Activated CD8-positive, alpha-beta memory T cell treated with anti-CD3 and anti-CD28 coated beads, Interleukin-2, amount 10 ng/mL, durations not matched to agents 7 days and 5 days (primary cell): ENCODE data around the gene RDH16. TPM values are rescaled to one million over a fixed set of nuclear protein-coding genes. Genes with fewer than 3 reads are reported as not detected.
"Not testable (repeated sequence)": the region's sequence is repeated elsewhere in the genome, so short reads cannot be mapped to it uniquely, and the experiment has no call there.

Source experiments
- ATAC-seq: fragments of 150-1000 bp; cut with Tn5 transposase; one replicate; pipeline ENCODE4 v1.10.0; 2021; ENCODE audit warnings: moderate library complexity
- CTCF ChIA-PET: fragments of 350-600 bp; sonication (Branson Sonifier 250); formaldehyde crosslinking; loops from one replicate; lab custom pipeline; 2021; ENCODE audit warnings: antibody characterized with exemption; lab: Charles Lee
- DNase-seq: peaks from one replicate; pipeline ENCODE4 v3.0.0-alpha.2; 2020
- H3K27ac Mint-ChIP-seq: one replicate; pipeline ENCODE4 v1.8.0; 2021; ENCODE audit warnings: mild to moderate bottlenecking, mixed read lengths
- H3K27me3 Mint-ChIP-seq: one replicate; pipeline ENCODE4 v1.8.0; 2021; ENCODE audit warnings: mixed read lengths
- H3K36me3 Mint-ChIP-seq: one replicate; pipeline ENCODE4 v1.8.0; 2021; ENCODE audit warnings: mild to moderate bottlenecking, mixed read lengths
- H3K4me1 Mint-ChIP-seq: one replicate; pipeline ENCODE4 v1.8.0; 2021; ENCODE audit warnings: mixed read lengths
- H3K4me3 Mint-ChIP-seq: one replicate; pipeline ENCODE4 v1.8.0; 2021; ENCODE audit warnings: mild to moderate bottlenecking, moderate library complexity, mixed read lengths
- H3K9me3 Mint-ChIP-seq: one replicate; pipeline ENCODE4 v1.8.0; 2022; ENCODE audit warnings: low read depth, mixed read lengths
- total RNA-seq, 2 experiments: library from RNA; stranded (reverse); gene quantifications; one replicate each; pipeline ENCODE4 v1.2.3, GENCODE V29; 2021

RDH16 gene
- total RNA-seq, 2 experiments from 2014 or later: 0.35 to 0.91 TPM

- Mint-ChIP-seq H3K27ac (no peak overlapping the region), H3K36me3 (no peaks in the 10 kb centered on the region), H3K4me1 (no peaks in the 10 kb centered on the region), H3K4me3 (no peak overlapping the region), H3K9me3 (peaks cover 2% of the 10 kb centered on the region), H3K27me3 (peaks cover 17% of the 10 kb centered on the region)
- no peak for DNase-seq
- no peak for ATAC-seq
- CTCF ChIA-PET: no interaction called here
Observed at GRCh38 chr12:56916996-56917333, 40.4 kb downstream of the RDH16 start.

- ATAC-seq: no peak
- H3K9me3 Mint-ChIP-seq: peaks cover 5% of the 10 kb centered on the region
- H3K27me3 Mint-ChIP-seq: peaks cover 15% of the 10 kb centered on the region
- no peak for DNase-seq
- no peaks in the 10 kb centered on the region for H3K36me3 Mint-ChIP-seq
- H3K4me3 Mint-ChIP-seq: no peak overlapping the region
- CTCF ChIA-PET: no interaction called here
- no peaks in the 10 kb centered on the region for H3K4me1 Mint-ChIP-seq
- no peak overlapping the region for H3K27ac Mint-ChIP-seq
Observed at GRCh38 chr12:56916296-56916995, 41.0 kb downstream of the RDH16 start.

GRCh38 chr12:56914724-56915123, 42.7 kb downstream of the RDH16 start:
- H3K27ac Mint-ChIP-seq: no peak overlapping the region
- no peak for ATAC-seq
- H3K4me3 Mint-ChIP-seq: no peak overlapping the region
- CTCF ChIA-PET: no interaction called here
- no peaks in the 10 kb centered on the region for H3K36me3 Mint-ChIP-seq
- DNase-seq: no peak
- H3K4me1 Mint-ChIP-seq: no peaks in the 10 kb centered on the region
- peaks cover 10% of the 10 kb centered on the region for H3K27me3 Mint-ChIP-seq
- peaks cover 6% of the 10 kb centered on the region for H3K9me3 Mint-ChIP-seq

GRCh38 chr12:56914256-56914655, 43.2 kb downstream of the RDH16 start:
- CTCF ChIA-PET: no interaction called here
- H3K4me1 Mint-ChIP-seq: no peaks in the 10 kb centered on the region
- H3K9me3 Mint-ChIP-seq: peaks cover 11% of the 10 kb centered on the region
- no peak overlapping the region for H3K27ac Mint-ChIP-seq
- ATAC-seq: no peak
- DNase-seq: no peak
- H3K27me3 Mint-ChIP-seq: peaks cover 10% of the 10 kb centered on the region
- H3K36me3 Mint-ChIP-seq: no peaks in the 10 kb centered on the region
- no peak overlapping the region for H3K4me3 Mint-ChIP-seq

GRCh38 chr12:56909403-56909802, 48.0 kb downstream of the RDH16 start:
- CTCF ChIA-PET, H3K4me3 Mint-ChIP-seq, H3K4me1 Mint-ChIP-seq, ATAC-seq, DNase-seq, H3K27ac Mint-ChIP-seq, H3K36me3 Mint-ChIP-seq: not testable (repeated sequence)
- peaks cover 11% of the 10 kb centered on the region for H3K9me3 Mint-ChIP-seq
- H3K27me3 Mint-ChIP-seq: peaks cover 15% of the 10 kb centered on the region

- DNase-seq (no peak), ATAC-seq (no peak)
- peaks cover 11% of the 10 kb centered on the region for H3K9me3 Mint-ChIP-seq
- no peaks in the 10 kb centered on the region for H3K36me3 Mint-ChIP-seq
- H3K27me3 Mint-ChIP-seq: peaks cover 15% of the 10 kb centered on the region
- H3K4me3 Mint-ChIP-seq: no peak overlapping the region
- H3K27ac Mint-ChIP-seq: no peak overlapping the region
- CTCF ChIA-PET: no interaction called here
- H3K4me1 Mint-ChIP-seq: no peaks in the 10 kb centered on the region
Observed at GRCh38 chr12:56908136-56908535, 49.3 kb downstream of the RDH16 start.

GRCh38 chr12:56905852-56906251, 51.6 kb downstream of the RDH16 start:
- Mint-ChIP-seq H3K9me3 (peaks cover 14% of the 10 kb centered on the region), H3K27ac (no peak overlapping the region), H3K4me3 (no peak overlapping the region), H3K36me3 (no peaks in the 10 kb centered on the region), H3K27me3 (peaks cover 8% of the 10 kb centered on the region), H3K4me1 (no peaks in the 10 kb centered on the region)
- CTCF ChIA-PET: no interaction called here
- ATAC-seq (no peak), DNase-seq (no peak)

- CTCF ChIA-PET: no interaction called here
- DNase-seq (no peak), ATAC-seq (no peak)
- H3K9me3 Mint-ChIP-seq: peaks cover 8% of the 10 kb centered on the region
- no peaks in the 10 kb centered on the region for H3K36me3 Mint-ChIP-seq
- H3K4me3 Mint-ChIP-seq: no peak overlapping the region
- H3K4me1 Mint-ChIP-seq: no peaks in the 10 kb centered on the region
- H3K27ac Mint-ChIP-seq: no peak overlapping the region
- H3K27me3 Mint-ChIP-seq: peaks cover 8% of the 10 kb centered on the region
Observed at GRCh38 chr12:56903374-56903773, 54.0 kb downstream of the RDH16 start.

Other genes with a start within 250 kb of the RDH16 start
- gene NACA, start 232.3 kb downstream of the RDH16 start, total RNA-seq: 100 to 1,000 TPM; 723 to 803 TPM
- gene PRIM1, start 205.3 kb downstream of the RDH16 start, total RNA-seq: 10 to 100 TPM; 62.9 to 65.3 TPM
- gene HSD17B6, start 194.3 kb downstream of the RDH16 start, total RNA-seq: 1 to 10 TPM; 2.9 to 4.5 TPM
- not detected for gene SDR9C7, start 23.2 kb downstream of the RDH16 start, total RNA-seq
- gene ZBTB39, start 48.9 kb upstream of the RDH16 start, total RNA-seq: 1 to 10 TPM; 8.8 to 9.3 TPM
- gene TAC3, start 58.9 kb upstream of the RDH16 start, total RNA-seq: not detected
- 1 to 10 TPM in 1 of 2 experiments, under 1 TPM in 1; 0.82 to 1.5 TPM for gene MYO1A, start 92.5 kb upstream of the RDH16 start, total RNA-seq
- 10 to 100 TPM; 60.5 to 66.1 TPM for gene NEMP1, start 121.2 kb upstream of the RDH16 start, total RNA-seq
- 10 to 100 TPM in 1 of 2 experiments, 1 to 10 TPM in 1; 10.0 to 31.1 TPM for gene NAB2, start 131.5 kb upstream of the RDH16 start, total RNA-seq
- gene STAT6, start 153.8 kb upstream of the RDH16 start, total RNA-seq: 100 to 1,000 TPM in 1 of 2 experiments, 10 to 100 TPM in 1; 99.1 to 104 TPM
- gene LRP1, start 170.9 kb upstream of the RDH16 start, total RNA-seq: under 1 TPM; 0.33 to 0.85 TPM
- gene LRP1-AS, start 190.0 kb upstream of the RDH16 start, total RNA-seq: not detected